DOHH2 (cell line): ENCODE measurements around the gene ZNF559.
A peak's percentile ranks its signal among the peaks of the same experiment; 100 is the strongest.
"Not testable (repeated sequence)": the region's sequence is repeated elsewhere in the genome, so short reads cannot be mapped to it uniquely, and the experiment has no call there.

Experiments
- H3F3A ChIP-seq: fragments of 200-600 bp; sonication (generic), shearing (Covaris generic); 2 replicates; pipeline ENCODE4 v1.6.0; 2016; ENCODE audit warnings: antibody characterized with exemption, mild to moderate bottlenecking; ENCODE audit not compliant: control insufficient read depth, insufficient read depth
- H3K27ac ChIP-seq: fragments of 200-600 bp; sonication (generic); 2 replicates; pipeline ENCODE4 v1.5.1; 2014; ENCODE audit warnings: low read depth, mild to moderate bottlenecking, low read length, moderate library complexity
- H3K27me3 ChIP-seq: fragments of 200-600 bp; sonication (generic); 2 replicates; pipeline ENCODE4 v1.6.1; 2014; ENCODE audit warnings: mild to moderate bottlenecking, low read length, mixed read lengths; ENCODE audit not compliant: control insufficient read depth
- H3K36me3 ChIP-seq: fragments of 200-600 bp; sonication (generic); 2 replicates; pipeline ENCODE4 v1.6.1; 2014; ENCODE audit warnings: mild to moderate bottlenecking, low read length, moderate library complexity, mixed read lengths; ENCODE audit not compliant: control insufficient read depth
- H3K4me1 ChIP-seq: fragments of 200-600 bp; sonication (generic); 2 replicates; pipeline ENCODE4 v1.6.1; 2014; ENCODE audit warnings: mild to moderate bottlenecking, low read length, mixed read lengths; ENCODE audit not compliant: control insufficient read depth
- H3K4me2 ChIP-seq: fragments of 200-600 bp; sonication (generic); 2 replicates; pipeline ENCODE4 v1.6.0; 2014; ENCODE audit warnings: mild to moderate bottlenecking, low read length, moderate library complexity
- H3K4me3 ChIP-seq: fragments of 200-600 bp; sonication (generic); 2 replicates; pipeline ENCODE4 v1.5.1; 2014; ENCODE audit warnings: mild to moderate bottlenecking, low read length, mixed read lengths
- H3K79me2 ChIP-seq: fragments of 200-600 bp; sonication (generic); 2 replicates; pipeline ENCODE4 v1.6.1; 2014; ENCODE audit warnings: mild to moderate bottlenecking, low read length, mixed read lengths; ENCODE audit not compliant: control insufficient read depth
- H3K9me2 ChIP-seq: fragments of 200-600 bp; sonication (generic); replicated peaks from 2 replicates; pipeline ENCODE4 v1.6.1; 2014; ENCODE audit warnings: mild to moderate bottlenecking, low read length, mixed read lengths; ENCODE audit not compliant: control insufficient read depth
- H3K9me3 ChIP-seq: fragments of 200-600 bp; sonication (generic); 2 replicates; pipeline ENCODE4 v1.6.1; 2014; ENCODE audit warnings: antibody characterized with exemption, low read length, mixed read lengths; ENCODE audit not compliant: control insufficient read depth, insufficient read depth
- H4K20me1 ChIP-seq: fragments of 200-600 bp; sonication (generic); 2 replicates; pipeline ENCODE4 v1.6.0; 2014; ENCODE audit warnings: low read depth, mild to moderate bottlenecking, antibody characterized with exemption, low read length, moderate library complexity; ENCODE audit not compliant: control insufficient read depth, insufficient read depth
- CTCF ChIP-seq: fragments of 200-600 bp; sonication (generic); IDR thresholded peaks from one replicate; pipeline ENCODE4 v1.5.1; 2014; ENCODE audit warnings: antibody characterized with exemption, mild to moderate bottlenecking, low read depth, low read length; ENCODE audit not compliant: poor library complexity, severe bottlenecking
- EZH2phosphoT487 ChIP-seq: fragments of 200-600 bp; sonication (generic); IDR thresholded peaks from 2 replicates; pipeline ENCODE4 v1.6.1; 2017; ENCODE audit warnings: borderline replicate concordance, mild to moderate bottlenecking, antibody characterized with exemption, low read length, moderate library complexity, mixed read lengths

Gene ZNF559

DNA sequence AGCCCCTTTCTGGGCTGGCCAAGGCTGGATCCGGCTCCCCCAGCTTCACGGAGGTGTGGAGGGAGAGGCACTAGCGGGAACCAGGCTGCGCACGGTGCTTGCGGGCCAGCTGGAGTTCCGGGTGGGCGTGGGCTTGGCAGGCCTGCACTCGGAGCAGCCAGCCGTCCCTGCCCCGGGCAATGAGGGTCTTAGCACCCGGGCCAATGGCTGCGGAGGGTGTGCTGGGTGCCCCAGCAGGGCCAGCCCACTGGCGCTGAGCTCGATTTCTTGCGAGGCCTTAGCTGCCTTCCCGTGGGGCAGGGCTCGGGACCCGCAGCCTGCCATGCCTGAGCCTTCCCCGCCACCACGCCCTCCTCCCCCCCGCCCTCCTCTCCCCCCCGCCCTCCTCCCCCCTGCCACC, 2.6 kb upstream of the ZNF559 start:
- Histone ChIP-seq H3K4me2 (no peak overlapping the region), H3K79me2 (peaks cover 6% of the 10 kb centered on the region), H3K27me3 (no peaks in the 10 kb centered on the region), H3K9me2 (no peaks in the 10 kb centered on the region), H3K27ac (no peak overlapping the region), H3K9me3 (peaks cover 17% of the 10 kb centered on the region), H3F3A (0 out of 2 replicates have a peak, but pooled peaks cover 3% of the 10 kb centered on the region), H3K4me3 (no peak overlapping the region), H4K20me1 (no peaks in the 10 kb centered on the region), H3K4me1 (peaks cover 17% of the 10 kb centered on the region), H3K36me3 (no peaks in the 10 kb centered on the region)
- no peak for TF ChIP-seq EZH2phosphoT487
- no peak for TF ChIP-seq CTCF

DNA sequence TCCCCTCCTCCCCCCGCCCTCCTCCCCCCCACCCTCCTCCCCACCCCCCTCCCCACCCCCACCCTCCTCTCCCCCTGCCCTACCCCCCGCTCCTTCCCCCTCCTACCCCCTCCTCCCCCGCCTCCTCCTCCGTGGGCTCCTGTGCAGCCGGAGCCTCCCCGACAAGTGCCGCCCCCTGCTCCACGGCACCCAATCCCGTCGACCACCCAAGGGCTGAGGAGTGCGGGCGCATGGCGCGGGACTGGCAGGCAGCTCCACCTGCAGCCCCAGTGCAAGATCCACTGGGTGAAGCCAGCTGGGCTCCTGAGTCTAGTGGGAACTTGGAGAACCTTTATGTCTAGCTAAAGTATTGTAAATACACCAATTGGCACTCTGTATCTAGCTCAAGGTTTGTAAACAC, 2.2 kb upstream of the ZNF559 start:
- not testable (repeated sequence) for H3K27ac ChIP-seq, H4K20me1 ChIP-seq, H3K36me3 ChIP-seq, H3K4me2 ChIP-seq, H3K4me3 ChIP-seq, H3K27me3 ChIP-seq, H3F3A ChIP-seq, H3K79me2 ChIP-seq, H3K9me2 ChIP-seq
- H3K4me1 ChIP-seq: peaks cover 17% of the 10 kb centered on the region
- peaks cover 17% of the 10 kb centered on the region for H3K9me3 ChIP-seq

- not testable (repeated sequence) for H3K9me2 ChIP-seq, H3F3A ChIP-seq, H3K4me2 ChIP-seq, H3K27me3 ChIP-seq, H3K4me3 ChIP-seq, H4K20me1 ChIP-seq, H3K36me3 ChIP-seq, H3K79me2 ChIP-seq, H3K27ac ChIP-seq
- peaks cover 17% of the 10 kb centered on the region for H3K4me1 ChIP-seq
- H3K9me3 ChIP-seq: peaks cover 17% of the 10 kb centered on the region
These were observed 1.8 kb upstream of the ZNF559 start for GRCh38 chr19:9322201-9322600.

DNA sequence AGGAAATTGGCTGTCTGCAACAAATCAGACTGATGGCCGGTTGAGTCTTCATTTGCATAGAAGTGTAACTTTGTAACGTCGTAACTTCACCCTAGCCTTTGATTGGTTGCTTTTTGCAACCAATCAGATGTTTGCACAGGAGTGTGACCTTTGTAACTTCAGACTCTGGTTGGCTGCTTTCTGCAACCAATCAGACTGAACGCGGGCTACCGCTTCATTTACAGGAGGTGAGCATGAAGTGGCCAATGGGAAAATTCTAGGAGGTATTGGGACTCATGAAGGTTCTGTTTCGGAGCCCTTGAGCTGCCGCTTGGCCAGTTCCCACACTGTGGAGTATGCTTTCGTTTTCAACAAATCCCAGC, 441 bp upstream of the ZNF559 start:
- H3K36me3 ChIP-seq: no peaks in the 10 kb centered on the region
- H3F3A ChIP-seq: 0 out of 2 replicates have a peak, but pooled peaks cover 3% of the 10 kb centered on the region
- peaks cover 17% of the 10 kb centered on the region for H3K4me1 ChIP-seq
- peaks cover 6% of the 10 kb centered on the region for H3K79me2 ChIP-seq
- TF ChIP-seq EZH2phosphoT487: no peak
- no peak for TF ChIP-seq CTCF
- no peaks in the 10 kb centered on the region for H4K20me1 ChIP-seq
- peaks cover 19% of the 10 kb centered on the region for H3K9me3 ChIP-seq
- no peaks in the 10 kb centered on the region for H3K27me3 ChIP-seq
- peak overlapping the region; percentile 77 for H3K4me3 ChIP-seq
- peak overlapping the region; percentile 79 for H3K4me2 ChIP-seq
- peak overlapping the region; percentile 62 for H3K27ac ChIP-seq
- H3K9me2 ChIP-seq: no peaks in the 10 kb centered on the region

- Histone ChIP-seq H3K4me2 (peak overlapping the region; percentile 79), H4K20me1 (no peaks in the 10 kb centered on the region), H3K9me2 (no peaks in the 10 kb centered on the region), H3F3A (0 out of 2 replicates have a peak, but pooled peaks cover 3% of the 10 kb centered on the region), H3K79me2 (peaks cover 6% of the 10 kb centered on the region), H3K27me3 (no peaks in the 10 kb centered on the region), H3K4me1 (peaks cover 17% of the 10 kb centered on the region), H3K9me3 (peaks cover 19% of the 10 kb centered on the region), H3K4me3 (peak overlapping the region; percentile 77), H3K27ac (peak overlapping the region; percentile 41), H3K36me3 (no peaks in the 10 kb centered on the region)
- TF ChIP-seq EZH2phosphoT487 (no peak), CTCF (no peak)
These were observed 594 bp downstream of the ZNF559 start for GRCh38 chr19:9324584-9324962.
